HTR-8/SVneo (cell line): ENCODE measurements around the gene BCAS1.

ENCODE experiments used
- DNase-seq: peaks from one replicate; pipeline ENCODE4 v3.0.0; 2011; ENCODE audit warnings: low spot score, mixed read lengths; ENCODE audit not compliant: insufficient read length
- FAIRE-seq: peaks from 2 replicates; lab custom pipeline; 2011; peaks lifted over from hg19 to GRCh38; lab: Jason Lieb, UNC

The BCAS1 gene

DNA sequence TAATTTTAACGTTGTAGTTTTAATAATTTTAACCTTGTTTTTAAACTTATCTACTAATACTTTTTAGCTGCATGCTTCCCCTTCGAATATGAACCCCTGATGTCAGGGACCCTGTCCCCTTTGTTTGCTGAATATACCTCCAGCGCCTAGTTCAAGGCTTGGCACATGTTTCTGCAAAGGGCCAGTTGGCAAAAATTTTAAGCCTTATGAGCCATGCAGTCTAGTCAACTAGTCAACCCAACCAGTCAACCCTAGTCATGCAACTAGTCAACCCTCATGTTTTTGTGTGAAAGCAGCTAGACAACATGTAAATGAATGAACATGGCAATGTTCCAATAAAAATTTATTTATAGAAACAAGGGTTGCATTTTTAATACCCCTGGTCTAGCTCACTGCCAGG is 119.8 kb downstream of the BCAS1 start:
- FAIRE-seq (no peak), DNase-seq (no peak)

DNA sequence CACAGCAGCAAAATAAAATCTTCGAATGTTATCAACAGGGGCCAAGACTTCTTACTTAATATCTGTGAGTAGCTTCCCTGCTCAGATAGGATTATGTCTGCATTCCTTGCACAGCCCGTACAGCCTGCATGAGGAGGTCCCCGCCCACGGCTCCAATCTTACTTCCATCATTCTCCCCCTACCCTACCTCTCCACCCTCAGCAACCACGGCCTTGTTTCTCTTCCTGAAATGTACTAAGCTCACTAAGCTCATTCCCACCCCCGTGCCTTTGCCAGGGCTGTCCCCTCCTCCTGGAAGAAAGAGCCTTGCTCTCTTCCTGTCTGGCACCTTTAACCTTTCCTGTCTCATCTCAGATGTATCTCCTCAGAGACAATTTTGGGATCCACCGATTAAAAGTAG is 120.4 kb downstream of the BCAS1 start:
- FAIRE-seq (peak; percentile 64), DNase-seq (no peak)

DNA sequence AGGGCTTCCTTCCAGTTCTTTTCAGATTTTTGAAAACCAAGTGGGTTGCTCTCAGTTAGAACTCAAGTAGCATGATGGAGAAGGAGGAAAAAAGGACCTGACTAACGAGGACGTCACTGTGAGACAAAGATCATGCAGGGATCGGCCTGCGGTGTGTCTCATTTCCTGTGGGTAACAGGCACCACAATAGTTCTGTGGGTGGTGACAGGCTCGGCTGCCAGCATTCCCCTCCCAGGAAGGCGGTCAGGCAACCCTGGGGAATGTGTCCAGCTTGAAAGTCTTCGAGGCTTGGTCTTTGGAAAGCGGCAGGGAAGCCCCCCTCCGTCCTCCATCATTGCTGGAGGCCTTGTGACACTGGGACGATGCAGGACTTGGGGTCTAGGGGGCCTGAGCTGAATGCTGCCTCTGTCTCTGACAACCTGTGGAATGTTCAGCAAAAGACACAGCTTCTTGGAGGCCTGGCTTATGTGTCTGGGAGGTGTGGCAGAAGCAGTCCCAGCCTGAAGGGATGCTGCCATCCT is 121.0 kb downstream of the BCAS1 start:
- FAIRE-seq, result peak; percentile 98
- peak; percentile 93 for DNase-seq

DNA sequence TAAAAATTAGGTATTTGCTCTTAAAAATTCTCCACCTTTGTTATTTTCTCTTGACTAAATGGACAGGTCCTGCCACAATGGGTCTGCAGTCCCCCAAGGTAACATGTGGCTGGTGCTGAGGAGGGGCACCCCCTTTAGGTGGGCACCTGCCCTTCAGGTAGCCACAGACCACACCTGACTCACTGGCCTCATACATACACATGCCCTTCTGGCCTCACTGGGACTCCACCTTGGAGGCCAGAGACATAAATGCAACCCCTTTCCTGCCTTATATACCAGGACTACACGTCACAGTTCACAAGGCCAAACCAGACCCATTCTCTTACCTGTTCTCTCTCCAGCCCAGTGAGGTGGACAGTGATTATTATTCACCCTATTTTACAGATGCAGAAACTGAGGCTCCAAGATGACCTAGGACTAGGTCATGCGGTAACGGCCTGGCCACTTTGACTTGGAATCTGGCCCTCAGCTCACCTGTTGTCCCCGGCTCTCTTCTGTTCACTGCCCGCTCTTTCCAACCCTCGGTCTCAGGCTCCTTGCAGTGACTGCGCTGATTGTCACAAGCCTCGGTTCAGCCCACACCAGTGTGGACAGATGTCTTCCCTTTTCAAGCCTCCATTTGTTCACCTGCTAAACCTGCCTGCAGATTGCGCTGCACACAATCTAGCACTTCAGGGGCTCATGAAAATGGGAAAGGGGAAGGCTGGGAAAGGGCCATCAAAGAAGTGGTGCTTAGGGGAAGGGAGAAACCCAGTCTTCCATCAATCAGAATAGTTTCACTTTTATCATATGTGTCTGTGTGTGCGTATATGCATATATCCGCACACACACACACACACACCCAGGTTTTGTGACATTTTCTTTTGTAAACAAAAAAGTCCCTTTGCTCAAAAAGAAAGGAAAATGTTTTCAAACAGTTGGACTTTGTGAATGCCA is 121.7 kb downstream of the BCAS1 start:
- peak; percentile 83 for FAIRE-seq
- DNase-seq, result no peak

DNA sequence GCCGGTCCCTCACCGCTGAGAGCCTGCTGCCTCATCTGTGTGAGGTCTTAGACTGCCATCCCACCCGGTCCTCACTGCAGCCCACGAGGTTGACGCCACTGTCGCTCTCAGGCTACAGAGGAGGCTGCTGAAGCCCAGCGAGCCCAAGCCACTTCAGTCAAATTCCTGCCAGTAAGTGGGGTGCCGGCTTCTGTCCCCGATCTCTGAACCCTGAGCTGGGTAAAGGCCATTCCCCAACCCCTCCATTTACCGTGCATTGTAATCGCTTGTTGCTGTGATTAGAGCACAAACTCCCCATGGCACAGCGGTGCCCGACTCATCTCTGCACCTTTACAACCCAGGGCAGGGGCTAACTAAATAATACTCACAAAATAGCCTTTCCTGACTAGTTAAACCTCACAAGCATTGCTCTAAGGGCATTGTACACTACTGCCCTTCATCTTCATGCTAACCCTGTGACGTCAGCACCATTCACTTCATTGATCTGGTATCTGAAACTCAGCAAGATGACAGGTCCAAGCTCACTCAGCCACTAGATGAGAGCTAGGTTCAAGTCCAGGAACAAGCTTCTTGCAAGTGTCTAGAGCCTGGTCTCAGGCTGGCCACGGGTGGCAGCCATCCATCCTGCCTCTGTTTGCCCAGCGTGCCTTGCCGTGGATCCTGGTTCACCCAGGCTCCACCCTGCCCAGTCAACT is 122.7 kb downstream of the BCAS1 start:
- no peak for DNase-seq
- peak; percentile 64 for FAIRE-seq

DNA sequence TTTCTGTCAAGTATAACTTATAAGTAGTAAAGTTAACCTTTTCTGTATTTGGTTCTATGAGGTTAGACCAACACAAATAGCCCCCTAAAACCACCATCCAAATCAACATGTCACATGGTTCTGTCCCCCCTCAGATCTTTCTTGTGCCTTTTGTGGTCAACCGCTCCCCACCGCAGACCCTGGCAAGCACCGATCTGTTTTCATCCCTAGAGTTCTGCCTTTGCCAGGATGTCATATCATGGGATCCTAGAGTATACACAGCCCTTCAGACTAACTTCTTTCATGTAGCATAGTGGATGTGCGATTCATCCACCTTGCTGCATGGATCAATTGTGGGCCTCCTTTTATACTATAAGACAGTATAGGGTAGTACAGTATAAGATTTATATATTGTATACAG is 124.3 kb downstream of the BCAS1 start:
- no peak for FAIRE-seq
- DNase-seq, result no peak

DNA sequence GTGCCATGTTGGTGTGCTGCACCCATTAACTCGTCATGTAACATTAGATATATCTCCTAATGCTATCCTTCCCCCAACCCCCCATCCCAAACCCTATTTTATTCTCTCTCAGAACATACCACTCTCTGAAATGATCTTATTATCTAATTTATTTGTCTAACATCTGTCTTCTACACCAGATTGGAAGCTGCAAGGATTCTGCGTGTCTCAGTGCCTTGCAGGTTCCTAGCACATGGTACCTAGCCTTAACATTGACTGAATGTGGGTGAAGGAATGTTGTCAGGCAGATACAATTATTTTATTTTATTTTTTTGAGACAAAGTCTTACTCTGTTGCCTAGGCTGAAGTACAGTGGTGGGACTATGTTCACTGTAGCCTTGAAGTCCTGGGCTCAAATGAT is 124.9 kb downstream of the BCAS1 start:
- FAIRE-seq (no peak), DNase-seq (no peak)

DNA sequence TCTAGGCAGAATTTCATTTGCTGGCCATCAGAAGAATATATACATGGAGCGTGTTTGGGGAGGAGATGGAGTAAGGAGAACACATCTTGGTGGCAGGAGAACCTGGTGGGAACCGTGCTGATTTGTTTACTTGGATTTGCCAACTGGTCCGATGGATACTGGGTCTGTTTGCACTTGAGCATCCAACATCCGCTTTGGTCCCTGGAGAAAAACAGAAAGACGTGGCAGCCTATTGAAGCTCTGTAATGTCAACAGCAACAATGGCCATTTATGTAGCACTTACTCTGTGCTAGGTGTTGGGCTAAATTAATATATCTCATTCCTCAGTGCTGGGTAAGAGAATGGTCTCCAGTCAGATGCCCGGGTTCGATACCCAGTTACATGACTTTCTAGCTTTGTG is 125.6 kb downstream of the BCAS1 start:
- no peak for DNase-seq
- peak; percentile 4 for FAIRE-seq

DNA sequence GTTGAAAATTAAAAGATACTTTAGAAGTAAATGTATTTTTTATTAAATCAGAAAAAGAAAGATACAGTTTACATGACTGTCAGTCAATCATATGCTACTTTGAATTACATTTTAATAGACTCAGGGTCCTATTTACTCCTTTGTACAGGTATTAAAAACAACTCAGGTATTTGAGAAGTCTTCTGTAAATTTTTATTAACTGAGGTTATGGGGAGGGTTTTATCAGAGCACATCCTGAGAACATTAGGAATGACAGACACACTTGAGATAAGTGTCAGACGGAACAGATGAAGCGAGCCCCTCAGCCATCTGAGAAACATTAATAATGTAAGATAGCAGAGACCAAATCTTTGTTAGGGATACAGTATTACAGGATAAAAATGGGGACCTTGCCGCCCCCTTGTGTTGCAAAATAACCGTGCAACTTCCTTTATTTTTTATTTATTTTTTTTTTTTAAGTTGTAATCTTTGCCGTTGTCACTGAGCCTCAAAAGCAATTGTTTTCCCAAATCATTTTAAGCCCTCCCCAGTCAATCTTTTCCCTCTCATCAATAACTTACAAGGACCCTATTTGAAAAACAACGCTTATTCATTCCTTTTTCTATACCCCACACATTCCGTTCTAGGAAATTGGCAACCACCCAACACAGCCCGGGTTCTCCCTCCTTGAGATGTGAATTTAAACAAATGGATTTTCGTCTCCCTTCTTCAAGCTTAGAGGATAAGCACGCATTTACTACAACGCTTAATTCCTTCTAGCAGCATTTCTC is 126.7 kb downstream of the BCAS1 start:
- FAIRE-seq (no peak), DNase-seq (peak; percentile 74)

DNA sequence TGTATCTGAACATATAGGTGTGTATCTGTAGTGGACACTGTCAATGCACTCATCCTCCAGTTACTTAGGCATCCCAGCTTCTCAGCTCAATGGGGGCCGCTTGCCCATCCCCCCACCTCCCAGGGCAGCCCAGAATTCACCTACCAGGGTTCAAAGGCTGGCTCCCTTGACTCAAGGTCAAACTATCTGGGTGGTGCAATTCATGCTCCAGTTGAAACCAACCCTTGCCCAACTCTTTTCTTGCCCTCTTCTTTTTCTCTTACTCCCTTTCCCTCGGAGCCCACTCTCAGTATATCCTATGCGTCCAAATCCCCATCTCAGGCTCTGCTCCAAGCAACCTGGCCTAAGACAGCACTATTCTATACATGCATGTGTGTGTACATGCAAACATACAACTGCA is 127.4 kb downstream of the BCAS1 start:
- FAIRE-seq (no peak), DNase-seq (no peak)

DNA sequence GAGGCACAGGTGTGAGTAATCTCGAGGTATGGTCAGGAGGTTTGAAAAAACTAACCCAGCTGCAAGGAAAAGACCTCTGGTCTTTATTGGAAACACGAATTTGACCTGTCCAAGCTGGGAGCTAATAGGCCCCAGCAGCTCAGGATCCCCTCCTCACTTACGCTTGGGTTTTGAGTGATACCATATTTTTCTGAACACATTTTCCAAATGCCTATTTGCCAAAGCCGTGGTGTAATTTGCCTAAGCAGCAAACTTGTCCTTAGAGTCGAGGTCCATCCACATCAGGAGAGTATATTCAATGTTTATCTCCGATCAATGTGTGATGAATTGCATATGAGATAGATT is 128.0 kb downstream of the BCAS1 start:
- peak; percentile 88 for FAIRE-seq

DNA sequence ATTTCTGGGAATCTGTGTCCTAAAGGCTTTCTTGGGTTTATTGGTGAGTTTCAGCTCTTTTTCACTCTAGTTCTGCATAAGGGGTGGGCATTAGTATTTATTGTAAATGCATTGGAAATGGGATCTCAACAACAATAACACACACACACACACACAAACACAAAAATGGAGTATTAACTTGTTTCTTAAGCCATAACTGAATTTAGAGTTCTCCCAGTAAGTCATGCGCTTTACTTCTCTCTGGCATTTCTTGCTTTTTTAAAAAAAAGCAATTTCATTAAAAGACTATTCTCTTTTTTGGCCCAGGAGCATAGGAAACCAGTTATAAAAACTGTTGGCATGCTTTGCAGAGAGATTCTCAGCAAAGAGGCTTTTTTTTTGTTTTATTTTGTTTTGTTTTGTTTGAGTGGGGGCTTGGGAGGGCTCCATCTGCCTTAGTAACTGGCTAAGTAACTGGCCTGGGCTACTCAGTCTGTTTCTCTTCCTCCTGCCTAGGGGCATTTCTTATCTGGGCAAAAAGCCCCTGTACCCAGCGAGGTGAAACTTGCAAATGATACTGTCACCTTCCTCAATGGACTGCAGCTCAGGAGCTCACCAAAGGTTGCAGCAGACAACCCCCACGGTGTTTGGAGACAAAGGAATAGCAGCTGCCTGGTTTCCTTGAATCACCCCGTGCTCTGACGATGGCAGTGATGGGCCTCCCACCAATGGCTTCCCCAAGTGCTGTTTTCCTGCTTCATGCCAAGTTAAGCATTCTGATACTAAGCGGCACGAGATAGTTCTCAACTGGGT is 128.5 kb downstream of the BCAS1 start:
- FAIRE-seq, result no peak
- no peak for DNase-seq

More for the DNA sequence above, 128.0 kb downstream of the BCAS1 start:
- no peak for DNase-seq

DNA sequence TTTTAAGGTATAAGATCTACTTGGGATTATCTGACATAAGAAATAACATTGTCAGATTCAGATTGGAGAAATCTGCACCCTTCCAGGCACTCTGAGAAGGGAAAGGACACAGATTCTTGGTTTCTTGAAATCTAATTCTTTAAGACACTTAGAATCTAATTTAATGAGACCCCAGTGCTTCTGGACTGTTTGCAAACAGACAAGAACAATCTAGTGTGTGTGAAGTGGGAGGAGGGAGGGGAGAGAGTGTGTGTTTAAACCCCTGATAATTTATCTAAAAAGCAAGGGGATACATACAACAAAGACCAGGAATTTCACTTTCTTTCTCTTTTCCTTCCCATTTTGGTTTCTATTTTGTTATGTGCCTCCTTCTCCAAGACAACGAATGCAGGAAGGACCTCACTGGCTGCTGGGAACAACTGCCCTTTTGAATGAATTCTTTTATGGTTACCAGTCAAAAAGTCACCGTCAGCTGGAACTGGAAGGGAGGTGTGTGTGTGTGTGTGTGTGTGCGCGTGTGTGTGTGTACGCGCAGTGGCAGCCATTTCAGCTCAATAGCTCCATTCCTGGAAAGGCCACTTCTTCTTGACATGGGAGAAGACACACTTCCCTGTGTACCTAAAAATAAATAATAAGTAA is 129.4 kb downstream of the BCAS1 start:
- DNase-seq (no peak), FAIRE-seq (peak; percentile 31)

DNA sequence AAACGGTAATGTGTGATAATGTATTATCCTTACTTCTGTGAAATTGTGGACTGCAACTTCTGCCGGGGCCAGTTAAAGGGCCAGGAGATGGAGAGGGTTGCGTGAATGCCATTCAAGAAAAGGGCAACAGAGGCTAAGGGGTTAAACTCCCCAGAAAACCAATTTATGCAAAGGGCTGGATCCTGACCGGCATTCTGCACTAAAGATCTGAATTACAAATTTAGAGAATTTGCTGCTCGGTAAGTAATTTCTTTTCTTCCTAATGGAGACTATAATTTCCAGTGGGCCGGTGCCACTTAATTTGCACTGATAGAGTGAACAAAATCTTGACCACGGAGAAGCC is 130.1 kb downstream of the BCAS1 start:
- FAIRE-seq (no peak), DNase-seq (no peak)

DNA sequence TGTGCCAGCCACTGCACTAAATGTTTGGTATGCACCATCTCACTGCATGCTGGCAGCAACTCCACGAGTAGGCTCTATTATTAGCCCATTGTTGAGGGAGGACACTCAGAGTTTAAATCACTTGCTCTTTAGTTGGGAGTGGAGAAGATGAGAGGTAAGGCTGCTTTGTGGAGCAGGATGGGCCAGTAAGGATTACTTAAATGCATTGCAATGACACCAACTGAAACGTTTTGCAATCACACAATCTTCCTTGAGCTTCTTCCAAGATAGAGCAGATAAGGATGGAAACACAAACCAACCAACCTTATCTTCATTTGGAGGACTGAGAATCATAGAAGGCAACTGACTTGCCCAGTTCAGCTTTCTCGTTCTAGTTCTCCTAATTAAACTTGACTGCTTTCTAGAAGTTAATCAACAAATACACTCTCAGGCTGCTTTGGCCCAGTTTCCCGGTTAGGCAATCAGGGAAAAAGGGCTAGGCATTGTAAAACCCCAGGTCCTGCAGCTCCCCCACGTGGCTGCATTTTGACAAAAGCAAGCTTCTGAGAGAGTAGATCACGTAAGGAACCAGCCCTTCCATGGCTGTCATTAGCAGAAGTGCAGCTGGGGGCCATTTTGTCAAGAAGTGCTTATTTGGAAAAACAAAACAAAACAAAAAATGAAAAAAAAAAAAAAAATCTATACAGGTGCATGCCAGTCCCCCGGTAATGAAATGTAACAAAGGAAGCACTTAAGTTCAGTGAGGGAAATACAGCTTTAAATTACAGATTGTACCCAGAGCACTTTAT is 130.6 kb downstream of the BCAS1 start:
- FAIRE-seq (peak; percentile 54), DNase-seq (peak; percentile 97)

DNA sequence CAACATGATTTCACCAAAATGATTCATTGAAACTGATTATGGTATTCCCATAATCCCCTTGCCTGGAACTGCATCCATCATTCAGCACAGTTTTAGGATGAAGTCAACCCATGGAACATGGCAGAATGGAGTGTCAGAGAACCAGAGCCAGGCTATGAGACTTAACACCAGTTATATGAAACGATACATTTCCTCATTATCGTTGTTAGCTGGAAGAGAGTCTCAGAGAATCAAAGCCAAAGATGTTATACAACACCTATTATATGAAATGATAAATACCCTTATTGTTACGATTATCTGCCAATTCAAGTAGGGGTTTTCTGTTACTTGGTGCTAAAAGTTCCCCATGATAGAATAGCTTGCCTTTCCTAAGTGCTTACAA is 131.2 kb downstream of the BCAS1 start:
- DNase-seq (no peak), FAIRE-seq (no peak)

DNA sequence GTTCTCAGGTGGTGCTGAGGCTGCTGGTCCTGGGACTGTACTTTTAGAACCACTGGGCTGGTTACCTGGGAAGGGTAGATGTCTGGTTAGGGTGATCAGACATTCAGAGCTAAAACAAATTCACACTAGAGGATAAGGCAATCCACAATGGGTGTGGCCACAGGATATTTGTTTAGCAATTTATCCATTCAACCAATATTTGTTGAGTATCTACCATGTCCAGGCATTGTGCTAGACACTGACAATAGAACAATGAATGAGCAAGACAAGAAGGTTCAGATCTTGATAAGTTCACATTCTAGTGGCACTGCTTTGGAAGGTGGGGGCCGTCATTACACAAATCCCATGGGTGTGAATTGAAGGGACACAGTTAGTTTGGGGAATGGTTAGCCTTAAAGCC is 131.7 kb downstream of the BCAS1 start:
- DNase-seq (no peak), FAIRE-seq (peak; percentile 58)

DNA sequence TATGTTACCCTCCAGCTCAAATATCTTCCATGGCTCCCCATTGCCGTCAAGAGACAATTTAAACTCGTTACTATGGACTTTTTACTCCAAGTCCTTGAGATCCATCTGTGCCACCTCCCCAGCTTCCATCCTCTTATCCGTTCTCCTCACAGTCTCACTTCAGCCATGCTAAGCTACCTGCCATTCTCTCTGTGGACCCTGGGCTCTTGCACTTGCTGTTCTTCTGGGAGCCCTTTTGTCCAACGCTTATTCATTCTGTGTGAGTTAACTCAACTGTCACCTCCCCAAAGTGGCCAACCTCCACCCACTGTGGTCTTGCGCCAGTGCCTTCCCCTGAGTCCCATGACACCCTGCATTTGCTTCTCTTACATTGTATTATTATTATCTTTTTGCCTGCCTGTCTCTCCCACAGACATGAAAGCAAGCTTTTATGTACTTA is 132.4 kb downstream of the BCAS1 start:
- no peak for DNase-seq
- no peak for FAIRE-seq

DNA sequence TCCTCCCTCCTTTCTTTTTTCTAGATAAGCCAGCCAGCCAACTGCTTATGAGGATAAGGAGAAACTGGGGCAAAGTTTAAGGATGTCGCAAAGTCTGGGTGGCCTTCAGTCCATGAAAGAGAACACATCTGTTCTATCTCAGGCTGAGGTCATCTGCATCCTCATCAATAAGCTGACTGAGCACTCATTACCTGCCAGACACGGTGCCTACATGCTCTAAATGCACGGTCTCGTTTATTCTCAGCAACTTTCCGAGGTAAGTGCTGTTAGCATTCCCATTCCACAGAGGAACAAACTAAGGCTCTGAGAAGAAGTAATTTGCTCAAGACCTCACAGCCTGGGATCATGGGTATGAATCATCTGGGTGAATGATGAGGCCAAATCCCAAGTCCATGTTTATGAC is 133.1 kb downstream of the BCAS1 start:
- FAIRE-seq (no peak), DNase-seq (no peak)
